NB4 (cell line): Measurements from ENCODE around the gene PRODH2.

ENCODE experiments used
- CTCF ChIP-seq: IDR thresholded peaks from one replicate; pipeline ENCODE4 v1.5.1; 2012; ENCODE audit warnings: low read depth, low read length
- POLR2A ChIP-seq: IDR thresholded peaks from 2 replicates; pipeline ENCODE4 v1.6.1; 2011; ENCODE audit warnings: mild to moderate bottlenecking; ENCODE audit not compliant: insufficient read length; ENCODE audit errors: extremely low read depth

- no peak for TF ChIP-seq CTCF
- TF ChIP-seq POLR2A, result no peak
Measured at GRCh38 chr19:35851213-35852028, 38.8 kb upstream of the PRODH2 start.
